Measurements from ENCODE around the gene KAT7.
A peak's percentile ranks its signal among the peaks of the same experiment; 100 is the strongest.

DNA sequence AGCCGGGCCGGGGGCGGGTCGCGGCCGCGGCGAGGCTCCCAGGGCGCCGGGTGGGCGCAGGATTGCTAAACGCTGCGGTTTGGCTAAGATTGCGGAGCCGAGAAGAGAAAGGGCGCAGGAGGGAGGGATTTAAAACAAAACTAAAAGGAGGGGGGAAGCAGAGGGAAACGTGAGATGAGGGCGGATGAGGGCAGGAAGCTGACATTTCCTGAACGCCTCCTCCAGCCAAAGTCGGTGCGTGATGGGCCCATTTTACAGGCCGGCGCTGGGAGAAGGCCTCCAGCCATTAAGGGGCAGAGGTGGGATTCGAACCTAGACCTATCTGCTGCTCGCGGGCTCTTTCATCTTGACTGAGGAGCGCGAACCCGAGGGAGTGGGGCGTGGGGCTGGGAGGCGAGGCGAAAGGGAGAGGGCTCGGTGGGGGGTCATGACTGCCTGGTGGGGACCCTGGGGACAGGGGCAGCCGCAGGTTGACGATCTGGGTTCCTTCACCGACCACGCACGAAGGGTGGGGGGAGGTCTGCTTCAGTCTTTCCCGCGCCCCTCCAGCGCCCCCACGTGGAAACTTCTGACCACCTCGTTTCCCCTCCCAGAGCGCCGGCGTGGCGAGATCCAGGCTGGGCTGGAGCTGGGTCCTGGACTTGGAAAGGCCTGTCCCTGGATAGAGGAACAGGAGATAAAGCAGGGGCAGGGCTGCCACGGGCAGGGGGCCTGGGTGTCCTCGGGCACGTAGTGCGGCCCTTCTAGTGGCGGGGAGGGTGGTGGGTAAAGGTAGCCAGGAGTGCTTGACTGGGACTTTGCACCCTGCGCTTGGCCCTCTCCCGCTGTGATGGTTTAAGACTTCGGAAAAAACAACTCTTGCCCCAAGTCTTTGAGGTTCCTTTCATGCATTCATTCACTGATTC lies 63.2 kb downstream of the KAT7 start:
- TF ChIP-seq SIN3A (IDR thresholded peaks at IDR 0.05; ENCODE audit: low read depth) (no peak), POLR2A (IDR thresholded peaks at IDR 0.05; ENCODE audit: borderline replicate concordance, extremely low read depth, insufficient read depth, insufficient read length) (no peak), ZNF274 (IDR thresholded peaks at IDR 0.05; ENCODE audit: low read depth, low read length) (no peak), POLR2AphosphoS5 (IDR thresholded peaks at IDR 0.05; ENCODE audit: low read depth, low read length) (no peak), ELF1 (IDR thresholded peaks at IDR 0.05; ENCODE audit: borderline replicate concordance, low read depth) (no peak)
- TF ChIP-seq, protein P1, sequence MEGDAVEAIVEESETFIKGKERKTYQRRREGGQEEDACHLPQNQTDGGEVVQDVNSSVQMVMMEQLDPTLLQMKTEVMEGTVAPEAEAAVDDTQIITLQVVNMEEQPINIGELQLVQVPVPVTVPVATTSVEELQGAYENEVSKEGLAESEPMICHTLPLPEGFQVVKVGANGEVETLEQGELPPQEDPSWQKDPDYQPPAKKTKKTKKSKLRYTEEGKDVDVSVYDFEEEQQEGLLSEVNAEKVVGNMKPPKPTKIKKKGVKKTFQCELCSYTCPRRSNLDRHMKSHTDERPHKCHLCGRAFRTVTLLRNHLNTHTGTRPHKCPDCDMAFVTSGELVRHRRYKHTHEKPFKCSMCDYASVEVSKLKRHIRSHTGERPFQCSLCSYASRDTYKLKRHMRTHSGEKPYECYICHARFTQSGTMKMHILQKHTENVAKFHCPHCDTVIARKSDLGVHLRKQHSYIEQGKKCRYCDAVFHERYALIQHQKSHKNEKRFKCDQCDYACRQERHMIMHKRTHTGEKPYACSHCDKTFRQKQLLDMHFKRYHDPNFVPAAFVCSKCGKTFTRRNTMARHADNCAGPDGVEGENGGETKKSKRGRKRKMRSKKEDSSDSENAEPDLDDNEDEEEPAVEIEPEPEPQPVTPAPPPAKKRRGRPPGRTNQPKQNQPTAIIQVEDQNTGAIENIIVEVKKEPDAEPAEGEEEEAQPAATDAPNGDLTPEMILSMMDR (IDR thresholded peaks at IDR 0.05 in 2 of 3, conservative IDR thresholded peaks at IDR 0.05 in 1 of 3; ENCODE audit: borderline replicate concordance in 1 of 3, insufficient read depth in 1 of 3, low read depth in 2 of 3, low read length in 2 of 3), result peak; percentile 58 to 82 (median 77)
- TF ChIP-seq, protein P2, sequence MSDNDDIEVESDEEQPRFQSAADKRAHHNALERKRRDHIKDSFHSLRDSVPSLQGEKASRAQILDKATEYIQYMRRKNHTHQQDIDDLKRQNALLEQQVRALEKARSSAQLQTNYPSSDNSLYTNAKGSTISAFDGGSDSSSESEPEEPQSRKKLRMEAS (IDR thresholded peaks at IDR 0.05), result no peak
- TF ChIP-seq, protein P3, sequence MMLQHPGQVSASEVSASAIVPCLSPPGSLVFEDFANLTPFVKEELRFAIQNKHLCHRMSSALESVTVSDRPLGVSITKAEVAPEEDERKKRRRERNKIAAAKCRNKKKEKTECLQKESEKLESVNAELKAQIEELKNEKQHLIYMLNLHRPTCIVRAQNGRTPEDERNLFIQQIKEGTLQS (IDR thresholded peaks at IDR 0.05), result no peak

All from HCT116 (cell line).